HepG2 (cell line): Measurements from ENCODE around the gene ERBB4. TPM values are rescaled to one million over a fixed set of nuclear protein-coding genes. Genes with fewer than 3 reads are reported as not detected.

Experiments
- ATAC-seq: fragments of 200-7000 bp; cut with Tn5 transposase; 3 replicates; pipeline ENCODE4 v1.9.1; 2020; ENCODE audit warnings: mild to moderate bottlenecking, moderate library complexity
- BruUV-seq: library from RNA; stranded (reverse); fragments of 400-500 nt; replicated peaks from 2 replicates; lab custom pipeline; 2021; lab: Mats Ljungman, UMichigan
- CTCF ChIA-PET: fragments of 300-600 bp; formaldehyde crosslinking; extraction: SDS; loops from one replicate; lab custom pipeline; 2021; ENCODE audit warnings: low total read pairs, inconsistent platforms, low intra/inter-chr PET ratio; lab: Yijun Ruan, JAX
- POLR2A ChIA-PET: fragments of 350-600 bp; sonication (Branson Sonifier 250); formaldehyde crosslinking; loops from one replicate; lab custom pipeline; 2020; ENCODE audit warnings: antibody characterized with exemption, inconsistent platforms; lab: Yijun Ruan, JAX
- DNase-seq: peaks from one replicate; pipeline ENCODE4 v3.0.0-alpha.2; 2015; ENCODE audit warnings: low spot score
- FAIRE-seq: peaks from 3 replicates; lab custom pipeline; 2011; peaks lifted over from hg19 to GRCh38; lab: Jason Lieb, UNC
- H2AFZ ChIP-seq: one replicate; pipeline ENCODE4 v1.6.1; 2011; ENCODE audit warnings: low read length, inconsistent platforms
- H3K27ac ChIP-seq: fragments of 300-600 bp; 3 replicates; pipeline ENCODE4 v1.8.0; 2011; ENCODE audit warnings: mixed run types, mild to moderate bottlenecking, mixed read lengths, low read length, inconsistent platforms; ENCODE audit not compliant: insufficient read depth; ENCODE audit errors: extremely low read length
- H3K27me3 ChIP-seq, 2 experiments: fragments of 200-600 bp in 1 of 2; 2 replicates in 1 of 2; 3 replicates in 1 of 2; pipeline versions ENCODE4 v1.6.0 to v1.8.0; 2011; ENCODE audit warnings: low read length in 2 of 2, mild to moderate bottlenecking in 2 of 2, moderate library complexity in 2 of 2, inconsistent platforms in 1 of 2; ENCODE audit not compliant: insufficient read depth in 2 of 2, control insufficient read depth in 1 of 2
- H3K36me3 ChIP-seq, 2 experiments: fragments of 200-600 bp in 1 of 2; replicated peaks in 1 of 2; 2 replicates in 1 of 2; 3 replicates in 1 of 2; pipeline versions ENCODE4 v1.5.1 to v1.8.0; 2011; ENCODE audit warnings: low read length in 2 of 2, inconsistent platforms in 1 of 2; ENCODE audit not compliant: insufficient read depth in 2 of 2, control insufficient read depth in 1 of 2
- H3K4me1 ChIP-seq: 2 replicates; pipeline ENCODE4 v1.5.1; 2012; ENCODE audit warnings: low read length, inconsistent platforms; ENCODE audit not compliant: insufficient read depth
- H3K4me2 ChIP-seq: 2 replicates; pipeline ENCODE4 v1.6.0; 2011; ENCODE audit warnings: low read depth, low read length, inconsistent platforms
- H3K4me3 ChIP-seq, 3 experiments: fragments of 200-600 bp in 1 of 3; sonication (generic), shearing (Covaris generic) in 1 of 3; replicated peaks in 1 of 3; 2 replicates each; pipeline ENCODE4 v1.5.1; 2011 to 2016; ENCODE audit warnings: low read length in 3 of 3, inconsistent platforms in 2 of 3, low read depth in 2 of 3, mild to moderate bottlenecking in 2 of 3, control low read depth in 1 of 3, mixed read lengths in 1 of 3; ENCODE audit not compliant: insufficient read depth in 1 of 3
- H3K79me2 ChIP-seq: one replicate; pipeline ENCODE4 v1.6.1; 2011; ENCODE audit warnings: low read length, inconsistent platforms; ENCODE audit not compliant: insufficient read depth
- H3K9ac ChIP-seq: 2 replicates; pipeline ENCODE4 v1.6.0; 2011; ENCODE audit warnings: mild to moderate bottlenecking, low read depth, low read length, inconsistent platforms; ENCODE audit not compliant: insufficient read depth
- H3K9me3 ChIP-seq: 2 replicates; pipeline ENCODE4 v1.5.1; 2012; ENCODE audit warnings: mild to moderate bottlenecking, low read length
- H4K20me1 ChIP-seq: 2 replicates; pipeline ENCODE4 v1.6.0; 2011; ENCODE audit warnings: inconsistent platforms, mild to moderate bottlenecking, low read length, moderate library complexity; ENCODE audit not compliant: insufficient read depth
- CREB1 ChIP-seq, 2 experiments: fragments of 450-650 bp in 1 of 2; IDR thresholded peaks; 2 replicates each; pipeline ENCODE4 v1.6.1; 2016 to 2017; ENCODE audit warnings: control low read depth in 1 of 2, mild to moderate bottlenecking in 1 of 2, missing compliant biosample characterization in 1 of 2, missing genetic modification characterization in 1 of 2
- DDIT3 ChIP-seq: sonication (generic); formaldehyde crosslinking; IDR thresholded peaks from 2 replicates; pipeline ENCODE4 v1.4.0; 2020; ENCODE audit warnings: mild to moderate bottlenecking, missing genetic modification reagents
- SIN3A ChIP-seq: IDR thresholded peaks from 2 replicates; pipeline ENCODE4 v1.6.1; 2011; ENCODE audit warnings: low read depth, mild to moderate bottlenecking, control low read depth, low read length, borderline replicate concordance
- ZNF121 ChIP-seq: sonication (generic); formaldehyde crosslinking; IDR thresholded peaks from 2 replicates; pipeline ENCODE4 v1.5.0; 2020; ENCODE audit warnings: mild to moderate bottlenecking, missing genetic modification reagents
- ZNF615 ChIP-seq: sonication (generic); formaldehyde crosslinking; IDR thresholded peaks from 2 replicates; pipeline ENCODE4 v1.5.0; 2020; ENCODE audit warnings: mild to moderate bottlenecking, missing genetic modification reagents, borderline replicate concordance
- WGBS: methylation state at CpG from one replicate; pipeline ENCODE4 v1.1.6; 2017; ENCODE audit warnings: low lambda C conversion rate; 5-methylcytosine and 5-hydroxymethylcytosine counted together
- in situ Hi-C: cut with HindIII; loops from 2 replicates; pipeline ENCODE4 v1.10.0; 2017; ENCODE audit warnings: low pct_unique_long_range_greater_than_20kb; ENCODE audit not compliant: extremely low pct_ligation_motif_present
- intact Hi-C: fragments of 100-400 bp; cut with micrococcal nuclease; formaldehyde crosslinking; loops from one replicate; pipeline ENCODE4 v1.10.0; 2022; ENCODE audit not compliant: unreplicated experiment
- polyA plus RNA-seq, 8 experiments: library from polyadenylated mRNA; depleted of rRNA in 3 of 8; stranded (reverse) in 7 of 8; unstranded in 1 of 8; fragments of >200 nt; fragmentation: Illumina TruSeq in 4 of 8; extraction: Trizol in 4 of 8; gene quantifications; 2 replicates each; pipeline versions ENCODE4 v1.2.1 to v1.2.3, GENCODE V29; 2011 to 2016; ENCODE audit warnings: low read depth in 4 of 8, missing spikeins in 1 of 8, mixed read lengths in 1 of 8; ENCODE audit not compliant: insufficient read depth in 1 of 8
- total RNA-seq, 5 experiments: library from RNA; depleted of rRNA; stranded (reverse); fragments of >200 nt; fragmentation: Illumina TruSeq; extraction: Trizol; gene quantifications; 2 replicates each; pipeline ENCODE4 v1.2.3, GENCODE V29; 2016; ENCODE audit warnings: low read depth in 1 of 5

ERBB4 gene
- total and polyA plus RNA-seq, 2 of the 13 experiments (the other 11 are each of a cell fraction or from before 2014, with no cell fraction given) = not detected

DNA sequence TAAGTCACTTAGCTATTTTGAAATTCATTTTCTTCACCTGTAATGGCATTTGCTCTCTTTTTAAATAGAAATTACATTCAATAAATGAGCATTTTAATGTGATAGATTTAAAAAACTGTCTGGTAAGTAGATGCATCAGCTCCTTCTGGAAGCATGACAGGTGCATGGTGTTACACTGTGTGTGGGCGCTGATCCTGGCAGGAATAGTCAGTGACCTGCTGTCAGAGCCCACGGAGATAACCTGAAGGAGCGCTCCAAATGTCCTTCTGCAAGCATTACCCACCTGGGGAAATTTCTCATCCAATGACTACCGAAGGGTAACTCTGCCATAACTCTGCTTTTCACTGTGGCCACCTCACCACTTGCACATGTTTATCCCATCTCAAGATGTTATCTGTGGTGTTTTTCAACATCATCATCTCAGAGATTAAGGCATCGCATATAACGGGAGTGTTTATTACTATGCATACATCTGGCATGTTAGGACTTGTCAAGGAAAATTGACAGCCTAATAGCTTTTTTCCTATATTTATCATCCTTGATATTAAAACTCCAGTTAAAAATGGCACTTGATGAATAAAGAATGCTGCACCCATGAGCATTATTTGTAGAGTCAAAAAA is 637.3 kb downstream of the ERBB4 start:
- no peak for TF ChIP-seq SIN3A
- TF ChIP-seq ZNF121 (CRISPR knock-in tag) = no peak
- TF ChIP-seq ZNF615 = no peak
- TF ChIP-seq CREB1 (IDR thresholded peaks at IDR 0.05) = no peak
- TF ChIP-seq CREB1 (CRISPR knock-in tag; IDR thresholded peaks at IDR 0.05) = no peak
- Histone ChIP-seq H3K4me2 (no peak overlapping the region), H2AFZ (no peak overlapping the region), H4K20me1 (no peaks in the 10 kb centered on the region), H3K9me3 (no peaks in the 10 kb centered on the region), H3K4me3 (no peak overlapping the region), H3K9ac (no peak overlapping the region), H3K27me3 (no peaks in the 10 kb centered on the region), H3K27ac (no peak overlapping the region), H3K36me3 (no peaks in the 10 kb centered on the region), H3K4me1 (no peaks in the 10 kb centered on the region), H3K79me2 (no peaks in the 10 kb centered on the region)
- POLR2A ChIA-PET = no interaction called here
- WGBS = 6% methylated on average over 6 of the region's 6 CpGs
- ATAC-seq (no peak), FAIRE-seq (no peak), DNase-seq (no peak)
- in situ Hi-C loops = no loop called here
- intact Hi-C loops = no loop called here
- CTCF ChIA-PET = no interaction called here
- no TSS peak for BruUV-seq

- Histone ChIP-seq H2AFZ (no peak overlapping the region), H3K4me1 (no peaks in the 10 kb centered on the region), H3K79me2 (no peaks in the 10 kb centered on the region), H3K36me3 (no peaks in the 10 kb centered on the region), H4K20me1 (no peaks in the 10 kb centered on the region), H3K9ac (no peak overlapping the region), H3K9me3 (no peaks in the 10 kb centered on the region), H3K4me3 (no peak overlapping the region), H3K27ac (no peak overlapping the region), H3K27me3 (no peaks in the 10 kb centered on the region), H3K4me2 (no peak overlapping the region)
- in situ Hi-C loops (no loop called here), intact Hi-C loops (no loop called here)
- no peak for DNase-seq
- TF ChIP-seq DDIT3 (CRISPR knock-in tag) = no peak
- no peak for ATAC-seq
- WGBS = 18% methylated on average over 2 of the region's 2 CpGs
- no peak for FAIRE-seq
- CTCF ChIA-PET = no interaction called here
- POLR2A ChIA-PET = no interaction called here
- no TSS peak for BruUV-seq
These were observed 638.1 kb downstream of the ERBB4 start for GRCh38 chr2:211900518-211900917.
